H9 (cell line): ENCODE data around the gene KDSR. TPM values are rescaled to one million over a fixed set of nuclear protein-coding genes. Genes with fewer than 3 reads are reported as not detected.

Source experiments
- DNase-seq: peaks from one replicate; pipeline ENCODE4 v3.0.0-alpha.2; 2017
- H2AFZ ChIP-seq: one replicate; pipeline ENCODE4 v1.6.1; 2013; ENCODE audit warnings: mild to moderate bottlenecking, low read length, control low read depth, moderate library complexity
- H2AK5ac ChIP-seq: 2 replicates; pipeline ENCODE4 v1.6.1; 2013; ENCODE audit warnings: low read length, control low read depth, mixed read lengths; ENCODE audit not compliant: insufficient read length
- H2BK120ac ChIP-seq: one replicate; pipeline ENCODE4 v1.6.1; 2013; ENCODE audit warnings: low read depth, mild to moderate bottlenecking, low read length, control low read depth, inconsistent platforms; ENCODE audit not compliant: poor library complexity, severe bottlenecking
- H2BK12ac ChIP-seq: 2 replicates; pipeline ENCODE4 v1.6.1; 2013; ENCODE audit warnings: low read length, control low read depth, mixed read lengths, low read depth; ENCODE audit not compliant: insufficient read length
- H2BK15ac ChIP-seq: 2 replicates; pipeline ENCODE4 v1.6.1; 2013; ENCODE audit warnings: low read depth, low read length, control low read depth
- H2BK20ac ChIP-seq: one replicate; pipeline ENCODE4 v1.6.1; 2013; ENCODE audit warnings: low read depth, mild to moderate bottlenecking, low read length, control low read depth, inconsistent platforms; ENCODE audit not compliant: poor library complexity, severe bottlenecking
- H2BK5ac ChIP-seq: 2 replicates; pipeline ENCODE4 v1.6.1; 2013; ENCODE audit warnings: low read length, control low read depth, mixed read lengths; ENCODE audit not compliant: insufficient read length
- H3K14ac ChIP-seq: 2 replicates; pipeline ENCODE4 v1.6.1; 2013; ENCODE audit warnings: low read length, control low read depth; ENCODE audit not compliant: insufficient read depth
- H3K18ac ChIP-seq: 2 replicates; pipeline ENCODE4 v1.6.1; 2013; ENCODE audit warnings: low read depth, mild to moderate bottlenecking, mixed read lengths, low read length, control low read depth; ENCODE audit not compliant: insufficient read length
- H3K23ac ChIP-seq: 2 replicates; pipeline ENCODE4 v1.6.1; 2013; ENCODE audit warnings: low read length, control low read depth, mixed read lengths, low read depth; ENCODE audit not compliant: insufficient read length
- H3K23me2 ChIP-seq: 2 replicates; pipeline ENCODE4 v1.6.1; 2013; ENCODE audit warnings: low read depth, mild to moderate bottlenecking, mixed read lengths, low read length, control low read depth; ENCODE audit not compliant: insufficient read length, poor library complexity, severe bottlenecking
- H3K27ac ChIP-seq: 2 replicates; pipeline ENCODE4 v1.5.1; 2013; ENCODE audit warnings: low read length, control low read depth, mixed read lengths, low read depth; ENCODE audit not compliant: insufficient read length
- H3K27me3 ChIP-seq: 2 replicates; pipeline ENCODE4 v1.6.1; 2013; ENCODE audit warnings: low read length, control low read depth, inconsistent platforms; ENCODE audit not compliant: insufficient read depth
- H3K4ac ChIP-seq: 2 replicates; pipeline ENCODE4 v1.6.1; 2013; ENCODE audit warnings: low read depth, mild to moderate bottlenecking, control low read depth, inconsistent platforms, low read length, moderate library complexity
- H3K4me1 ChIP-seq: 2 replicates; pipeline ENCODE4 v1.6.1; 2013; ENCODE audit warnings: low read length, control low read depth, inconsistent platforms; ENCODE audit not compliant: insufficient read depth
- H3K4me2 ChIP-seq: 2 replicates; pipeline ENCODE4 v1.6.1; 2013; ENCODE audit warnings: low read length, control low read depth, mixed read lengths; ENCODE audit not compliant: insufficient read length, insufficient read depth
- H3K56ac ChIP-seq: 2 replicates; pipeline ENCODE4 v1.6.1; 2013; ENCODE audit warnings: low read depth, mild to moderate bottlenecking, mixed read lengths, low read length, control low read depth; ENCODE audit not compliant: insufficient read length
- H3K79me1 ChIP-seq: 2 replicates; pipeline ENCODE4 v1.6.1; 2013; ENCODE audit warnings: low read depth, mild to moderate bottlenecking, moderate library complexity, low read length, control low read depth, inconsistent platforms; ENCODE audit not compliant: insufficient read depth, poor library complexity, severe bottlenecking
- H3K79me2 ChIP-seq: 2 replicates; pipeline ENCODE4 v1.6.1; 2013; ENCODE audit warnings: low read length, control low read depth, inconsistent platforms; ENCODE audit not compliant: insufficient read depth
- H3K9ac ChIP-seq: 2 replicates; pipeline ENCODE4 v1.6.1; 2013; ENCODE audit warnings: low read length, control low read depth, mixed read lengths; ENCODE audit not compliant: insufficient read length; ENCODE audit errors: extremely low read depth
- H3K9me3 ChIP-seq: one replicate; pipeline ENCODE4 v1.6.1; 2013; ENCODE audit warnings: low read depth, low read length, inconsistent platforms; ENCODE audit not compliant: control insufficient read depth
- H3T11ph ChIP-seq: one replicate; pipeline ENCODE4 v1.6.1; 2013; ENCODE audit warnings: mild to moderate bottlenecking, low read length, control low read depth, inconsistent platforms
- H4K20me1 ChIP-seq: one replicate; pipeline ENCODE4 v1.6.1; 2013; ENCODE audit not compliant: control insufficient read depth, insufficient read length, insufficient read depth
- H4K5ac ChIP-seq: 2 replicates; pipeline ENCODE4 v1.6.1; 2013; ENCODE audit warnings: low read depth, mild to moderate bottlenecking, mixed read lengths, low read length, control low read depth; ENCODE audit not compliant: insufficient read length
- H4K8ac ChIP-seq: replicated peaks from 2 replicates; pipeline ENCODE4 v1.6.1; 2013; ENCODE audit warnings: low read length, control low read depth, mixed read lengths, low read depth; ENCODE audit not compliant: insufficient read length
- H4K91ac ChIP-seq: 2 replicates; pipeline ENCODE4 v1.6.1; 2013; ENCODE audit warnings: low read depth, mild to moderate bottlenecking, moderate library complexity, mixed read lengths, low read length, control low read depth; ENCODE audit not compliant: insufficient read length
- H3K27ac Mint-ChIP-seq, 3 experiments: 2 replicates in 2 of 3; 3 replicates in 1 of 3; pipeline ENCODE4 v1.8.0; 2020 to 2021; ENCODE audit warnings: mixed read lengths in 3 of 3, mild to moderate bottlenecking in 1 of 3, moderate library complexity in 1 of 3
- H3K27me3 Mint-ChIP-seq: 2 replicates; pipeline ENCODE4 v1.8.0; 2021; ENCODE audit warnings: low read depth, mild to moderate bottlenecking, moderate library complexity, mixed read lengths
- H3K36me3 Mint-ChIP-seq, 3 experiments: 2 replicates in 2 of 3; 3 replicates in 1 of 3; pipeline ENCODE4 v1.8.0; 2020 to 2021; ENCODE audit warnings: low read depth in 3 of 3, mixed read lengths in 3 of 3; ENCODE audit not compliant: insufficient read depth in 1 of 3
- H3K4me1 Mint-ChIP-seq, 2 experiments: 2 replicates each; pipeline ENCODE4 v1.8.0; 2020; ENCODE audit warnings: mixed read lengths in 2 of 2
- H3K4me3 Mint-ChIP-seq, 2 experiments: 2 replicates in 1 of 2; 3 replicates in 1 of 2; pipeline ENCODE4 v1.8.0; 2020 to 2021; ENCODE audit warnings: mild to moderate bottlenecking in 2 of 2, mixed read lengths in 2 of 2, moderate library complexity in 1 of 2
- H3K9me3 Mint-ChIP-seq, 2 experiments: 2 replicates in 1 of 2; 3 replicates in 1 of 2; pipeline ENCODE4 v1.8.0; 2020; ENCODE audit warnings: mild to moderate bottlenecking in 2 of 2, mixed read lengths in 2 of 2, moderate library complexity in 1 of 2
- WGBS: extraction: QIAGEN DNeasy Blood & Tissue Kit; methylation state at CpG from one replicate; pipeline ENCODE4 v1.1.7; 2013; ENCODE audit warnings: missing lambda C conversion rate, low lambda C conversion rate, mixed read lengths; ENCODE audit not compliant: insufficient read length; ENCODE audit errors: extremely low coverage; 5-methylcytosine and 5-hydroxymethylcytosine counted together
- total RNA-seq: library from RNA; stranded (reverse); gene quantifications from 2 replicates; pipeline ENCODE4 v1.2.1, GENCODE V29; 2021
- TF ChIP-seq, protein P1 (sequence below): fragments of 200-600 bp; sonication (generic); conservative IDR thresholded peaks from 3 replicates; pipeline ENCODE4 v1.8.0; 2021; ENCODE audit warnings: antibody characterized with exemption, mild to moderate bottlenecking

KDSR gene
- total RNA-seq, 1 experiment from 2014 or later, result 58.5 TPM

- H3K4me3 Mint-ChIP-seq, result no peak overlapping the region
- no peaks in the 10 kb centered on the region for H3K36me3 Mint-ChIP-seq
- Histone ChIP-seq H2AFZ (no peak overlapping the region), H3K18ac (no peak overlapping the region), H2BK12ac (no peak overlapping the region), H3K14ac (no peak overlapping the region), H2AK5ac (no peak overlapping the region), H3K9me3 (no peaks in the 10 kb centered on the region), H3T11ph (no peak overlapping the region), H3K4me1 (no peaks in the 10 kb centered on the region; the same call in 1 of the 2 replicates), H4K8ac (no peak overlapping the region), H3K56ac (no peak overlapping the region), H3K23ac (no peak overlapping the region), H2BK15ac (no peak overlapping the region), H4K91ac (no peak overlapping the region), H3K9ac (no peak overlapping the region), H3K4ac (no peak overlapping the region), H2BK20ac (no peak overlapping the region), H2BK120ac (no peak overlapping the region), H3K79me2 (no peaks in the 10 kb centered on the region), H3K23me2 (no peaks in the 10 kb centered on the region), H3K4me2 (no peak overlapping the region), H3K79me1 (no peaks in the 10 kb centered on the region), H2BK5ac (no peak overlapping the region), H3K27ac (no peak overlapping the region), H3K27me3 (no peaks in the 10 kb centered on the region), H4K5ac (no peak overlapping the region), H4K20me1 (no peaks in the 10 kb centered on the region)
- no peaks in the 10 kb centered on the region; the same call in 1 of the 2 replicates for H3K27me3 Mint-ChIP-seq
- TF ChIP-seq, protein P1, sequence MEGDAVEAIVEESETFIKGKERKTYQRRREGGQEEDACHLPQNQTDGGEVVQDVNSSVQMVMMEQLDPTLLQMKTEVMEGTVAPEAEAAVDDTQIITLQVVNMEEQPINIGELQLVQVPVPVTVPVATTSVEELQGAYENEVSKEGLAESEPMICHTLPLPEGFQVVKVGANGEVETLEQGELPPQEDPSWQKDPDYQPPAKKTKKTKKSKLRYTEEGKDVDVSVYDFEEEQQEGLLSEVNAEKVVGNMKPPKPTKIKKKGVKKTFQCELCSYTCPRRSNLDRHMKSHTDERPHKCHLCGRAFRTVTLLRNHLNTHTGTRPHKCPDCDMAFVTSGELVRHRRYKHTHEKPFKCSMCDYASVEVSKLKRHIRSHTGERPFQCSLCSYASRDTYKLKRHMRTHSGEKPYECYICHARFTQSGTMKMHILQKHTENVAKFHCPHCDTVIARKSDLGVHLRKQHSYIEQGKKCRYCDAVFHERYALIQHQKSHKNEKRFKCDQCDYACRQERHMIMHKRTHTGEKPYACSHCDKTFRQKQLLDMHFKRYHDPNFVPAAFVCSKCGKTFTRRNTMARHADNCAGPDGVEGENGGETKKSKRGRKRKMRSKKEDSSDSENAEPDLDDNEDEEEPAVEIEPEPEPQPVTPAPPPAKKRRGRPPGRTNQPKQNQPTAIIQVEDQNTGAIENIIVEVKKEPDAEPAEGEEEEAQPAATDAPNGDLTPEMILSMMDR, result no peak
- 0 out of 7 replicates have a peak overlapping the region, but pooled peaks of 1 of the 3 experiments have one; percentile 21 for H3K27ac Mint-ChIP-seq
- WGBS, result 100% methylated on average over 1 of the region's 6 CpGs
- DNase-seq, result no peak
- peaks cover 10 to 15% of the 10 kb centered on the region in 2 experiments for H3K4me1 Mint-ChIP-seq
- H3K9me3 Mint-ChIP-seq, result no peaks in the 10 kb centered on the region
Measured at GRCh38 chr18:63290166-63290820, 76.7 kb downstream of the KDSR start.
